Measurements from ENCODE around the gene ARHGAP20.

The ARHGAP20 gene

DNA sequence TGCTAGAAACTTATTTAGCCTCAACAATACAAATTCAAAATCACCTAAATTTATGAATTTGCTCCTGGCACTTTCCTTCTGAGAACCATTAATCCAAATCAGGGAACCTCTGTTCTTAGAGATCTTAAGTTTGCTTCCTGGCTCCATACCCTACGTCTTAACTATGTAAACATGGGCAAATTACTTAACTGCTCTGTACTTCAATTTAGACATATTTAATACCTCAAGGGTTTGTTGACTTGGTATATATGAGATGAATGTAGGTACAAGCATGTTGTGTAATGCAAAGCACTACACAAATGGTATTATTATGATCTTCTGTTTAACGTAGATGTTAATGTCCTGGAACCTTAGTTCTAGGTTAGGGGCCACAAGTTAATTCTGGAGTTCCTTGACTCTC, 22.6 kb upstream of the ARHGAP20 start:
- Histone ChIP-seq H3K27me3 (ENCODE audit: insufficient read depth, poor library complexity, severe bottlenecking) (peaks cover 6% of the 10 kb centered on the region), H3K4me3 (ENCODE audit: severe bottlenecking) (no peak overlapping the region)

DNA sequence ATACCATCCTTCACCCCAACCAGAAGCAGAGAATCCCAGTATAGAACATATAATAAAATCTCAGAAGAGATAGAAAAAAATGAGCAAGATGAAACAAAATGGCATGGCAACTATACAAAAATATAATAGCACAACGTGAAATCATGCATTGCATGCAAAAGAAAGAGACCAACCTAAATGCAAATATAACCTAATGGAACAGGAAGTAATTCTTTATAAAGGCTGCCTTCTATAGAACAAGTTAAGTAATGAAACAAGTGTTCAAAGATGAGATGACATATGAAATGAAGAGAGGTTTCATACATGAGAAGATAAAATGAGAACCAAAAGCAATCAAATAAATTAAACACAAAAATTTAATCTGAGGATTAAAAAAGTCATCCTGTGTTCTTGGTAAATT, 18.5 kb upstream of the ARHGAP20 start:
- Histone ChIP-seq H3K4me1 (ENCODE audit: insufficient read depth, poor library complexity, severe bottlenecking) (no peaks in the 10 kb centered on the region), H3K4me3 (ENCODE audit: severe bottlenecking) (no peak overlapping the region), H3K9me3 (ENCODE audit: severe bottlenecking) (peaks cover 3% of the 10 kb centered on the region), H3K36me3 (ENCODE audit: low read depth) (no peaks in the 10 kb centered on the region), H3K27ac (ENCODE audit: poor library complexity, severe bottlenecking) (no peak overlapping the region), H3K27me3 (ENCODE audit: insufficient read depth, poor library complexity, severe bottlenecking) (peaks cover 3% of the 10 kb centered on the region)
- DNase-seq (ENCODE audit: low spot score), result no peak
- TF ChIP-seq, protein P1, sequence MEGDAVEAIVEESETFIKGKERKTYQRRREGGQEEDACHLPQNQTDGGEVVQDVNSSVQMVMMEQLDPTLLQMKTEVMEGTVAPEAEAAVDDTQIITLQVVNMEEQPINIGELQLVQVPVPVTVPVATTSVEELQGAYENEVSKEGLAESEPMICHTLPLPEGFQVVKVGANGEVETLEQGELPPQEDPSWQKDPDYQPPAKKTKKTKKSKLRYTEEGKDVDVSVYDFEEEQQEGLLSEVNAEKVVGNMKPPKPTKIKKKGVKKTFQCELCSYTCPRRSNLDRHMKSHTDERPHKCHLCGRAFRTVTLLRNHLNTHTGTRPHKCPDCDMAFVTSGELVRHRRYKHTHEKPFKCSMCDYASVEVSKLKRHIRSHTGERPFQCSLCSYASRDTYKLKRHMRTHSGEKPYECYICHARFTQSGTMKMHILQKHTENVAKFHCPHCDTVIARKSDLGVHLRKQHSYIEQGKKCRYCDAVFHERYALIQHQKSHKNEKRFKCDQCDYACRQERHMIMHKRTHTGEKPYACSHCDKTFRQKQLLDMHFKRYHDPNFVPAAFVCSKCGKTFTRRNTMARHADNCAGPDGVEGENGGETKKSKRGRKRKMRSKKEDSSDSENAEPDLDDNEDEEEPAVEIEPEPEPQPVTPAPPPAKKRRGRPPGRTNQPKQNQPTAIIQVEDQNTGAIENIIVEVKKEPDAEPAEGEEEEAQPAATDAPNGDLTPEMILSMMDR (IDR thresholded peaks at IDR 0.05; ENCODE audit: poor library complexity, severe bottlenecking), result no peak
- no peak for ATAC-seq (ENCODE audit: low read depth)

More for the DNA sequence above, 22.6 kb upstream of the ARHGAP20 start:
- DNase-seq (ENCODE audit: low spot score), result no peak
- Histone ChIP-seq H3K36me3 (ENCODE audit: low read depth) (no peaks in the 10 kb centered on the region), H3K27ac (ENCODE audit: poor library complexity, severe bottlenecking) (no peak overlapping the region), H3K4me1 (ENCODE audit: insufficient read depth, poor library complexity, severe bottlenecking) (no peaks in the 10 kb centered on the region), H3K9me3 (ENCODE audit: severe bottlenecking) (no peaks in the 10 kb centered on the region)
- TF ChIP-seq, protein P1 (IDR thresholded peaks at IDR 0.05; ENCODE audit: poor library complexity, severe bottlenecking), result no peak
- ATAC-seq (ENCODE audit: low read depth), result no peak

DNA sequence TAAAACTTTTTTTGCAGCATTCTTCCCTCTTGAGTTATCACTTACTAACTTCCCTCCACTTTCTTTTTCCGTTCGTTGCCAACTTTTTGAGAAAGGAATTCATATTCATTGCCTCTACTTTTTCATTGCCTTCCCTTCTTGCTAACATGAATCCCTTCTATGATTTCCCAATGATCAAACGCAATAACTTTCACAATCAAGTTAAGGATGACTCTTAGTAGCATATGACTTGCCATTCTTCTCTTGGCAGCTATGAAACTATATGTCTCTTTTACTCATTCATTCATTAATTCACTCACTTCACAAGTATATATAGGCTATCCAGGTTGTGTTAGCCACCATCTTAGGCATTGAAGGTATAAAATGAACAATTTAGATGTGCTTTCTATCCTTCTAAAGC, 16.6 kb upstream of the ARHGAP20 start:
- DNase-seq (ENCODE audit: low spot score) (no peak), ATAC-seq (ENCODE audit: low read depth) (no peak)
- Histone ChIP-seq H3K27ac (ENCODE audit: poor library complexity, severe bottlenecking) (no peak overlapping the region), H3K27me3 (ENCODE audit: insufficient read depth, poor library complexity, severe bottlenecking) (no peaks in the 10 kb centered on the region), H3K9me3 (ENCODE audit: severe bottlenecking) (peaks cover 3% of the 10 kb centered on the region), H3K4me3 (ENCODE audit: severe bottlenecking) (no peak overlapping the region), H3K36me3 (ENCODE audit: low read depth) (no peaks in the 10 kb centered on the region), H3K4me1 (ENCODE audit: insufficient read depth, poor library complexity, severe bottlenecking) (no peaks in the 10 kb centered on the region)
- TF ChIP-seq, protein P1 (IDR thresholded peaks at IDR 0.05; ENCODE audit: poor library complexity, severe bottlenecking), result no peak

- DNase-seq (ENCODE audit: low spot score) (no peak), ATAC-seq (ENCODE audit: low read depth) (no peak)
- TF ChIP-seq, protein P1 (IDR thresholded peaks at IDR 0.05; ENCODE audit: poor library complexity, severe bottlenecking), result no peak
- Histone ChIP-seq H3K4me1 (ENCODE audit: insufficient read depth, poor library complexity, severe bottlenecking) (no peaks in the 10 kb centered on the region), H3K27ac (ENCODE audit: poor library complexity, severe bottlenecking) (no peak overlapping the region), H3K36me3 (ENCODE audit: low read depth) (no peaks in the 10 kb centered on the region), H3K9me3 (ENCODE audit: severe bottlenecking) (peaks cover 3% of the 10 kb centered on the region), H3K4me3 (ENCODE audit: severe bottlenecking) (no peak overlapping the region), H3K27me3 (ENCODE audit: insufficient read depth, poor library complexity, severe bottlenecking) (no peaks in the 10 kb centered on the region)
These were observed 16.2 kb upstream of the ARHGAP20 start for GRCh38 chr11:110728476-110728875.

DNA sequence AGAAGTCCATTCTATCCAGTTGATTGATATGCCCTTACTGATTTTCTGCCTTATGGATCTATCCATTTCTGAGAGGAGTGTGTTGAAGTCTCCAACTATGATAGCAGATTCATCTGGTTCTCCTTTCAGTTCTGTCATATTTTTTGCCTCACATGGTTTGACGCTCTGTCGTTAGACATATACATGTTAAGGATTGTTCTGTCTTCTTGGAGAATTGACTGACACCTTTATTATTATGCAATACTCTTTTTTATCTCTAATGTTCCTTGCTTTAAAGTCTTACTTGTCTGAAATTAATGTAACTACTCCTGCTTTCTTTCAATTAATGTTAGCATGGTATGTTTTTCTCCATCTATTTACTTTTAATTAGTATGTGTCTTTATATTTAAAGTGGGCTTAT, 12.1 kb upstream of the ARHGAP20 start:
- Histone ChIP-seq H3K27me3 (ENCODE audit: insufficient read depth, poor library complexity, severe bottlenecking) (no peaks in the 10 kb centered on the region), H3K9me3 (ENCODE audit: severe bottlenecking) (peaks cover 3% of the 10 kb centered on the region), H3K27ac (ENCODE audit: poor library complexity, severe bottlenecking) (no peak overlapping the region), H3K36me3 (ENCODE audit: low read depth) (no peaks in the 10 kb centered on the region), H3K4me1 (ENCODE audit: insufficient read depth, poor library complexity, severe bottlenecking) (no peaks in the 10 kb centered on the region), H3K4me3 (ENCODE audit: severe bottlenecking) (no peak overlapping the region)
- ATAC-seq (ENCODE audit: low read depth) (no peak), DNase-seq (ENCODE audit: low spot score) (no peak)
- TF ChIP-seq, protein P1 (IDR thresholded peaks at IDR 0.05; ENCODE audit: poor library complexity, severe bottlenecking), result no peak

Measured in RWPE2 (cell line).